Caco-2 (cell line): ENCODE results near the gene SLC9A4. TPM values are rescaled to one million over a fixed set of nuclear protein-coding genes. Genes with fewer than 3 reads are reported as not detected.

Experiments used
- BruUV-seq: library from RNA; stranded (reverse); fragments of 400-500 nt; replicated peaks from 2 replicates; lab custom pipeline; 2021; lab: Mats Ljungman, UMichigan
- CTCF ChIA-PET: fragments of 300-600 bp; sonication (Branson Sonifier 250); formaldehyde crosslinking; loops from one replicate; lab custom pipeline; 2022; ENCODE audit warnings: antibody characterized with exemption; lab: Charles Lee
- POLR2A ChIA-PET: fragments of 300-600 bp; sonication (Branson Sonifier 250); formaldehyde crosslinking; loops from one replicate; lab custom pipeline; 2022; ENCODE audit warnings: antibody characterized with exemption; lab: Charles Lee
- DNase-seq, 2 experiments: peaks; one replicate each; pipeline versions ENCODE4 v3.0.0 to v3.0.0-alpha.2; 2020 to 2022
- H3K27me3 ChIP-seq: replicated peaks from 2 replicates; pipeline ENCODE4 v1.6.0; 2011; ENCODE audit warnings: low read length; ENCODE audit not compliant: control insufficient read depth, insufficient read depth
- H3K36me3 ChIP-seq: 2 replicates; pipeline ENCODE4 v1.5.1; 2011; ENCODE audit warnings: low read length; ENCODE audit not compliant: control insufficient read depth, insufficient read depth
- H3K4me1 ChIP-seq: fragments of 250-450 bp; sonication (Bioruptor Pico); 2 replicates; pipeline ENCODE4 v1.5.1; 2020; ENCODE audit warnings: mild to moderate bottlenecking
- H3K4me3 ChIP-seq: 2 replicates; pipeline ENCODE4 v1.5.1; 2011; ENCODE audit warnings: low read depth, mild to moderate bottlenecking, control low read depth, low read length
- H3K9me3 ChIP-seq: fragments of 250-450 bp; sonication (Bioruptor Pico); 2 replicates; pipeline ENCODE4 v1.5.1; 2020; ENCODE audit warnings: mild to moderate bottlenecking, moderate library complexity
- H3K27ac Mint-ChIP-seq: one replicate; pipeline ENCODE4 v1.8.0; 2022; ENCODE audit warnings: mixed read lengths; ENCODE audit not compliant: unreplicated experiment
- H3K27me3 Mint-ChIP-seq: one replicate; pipeline ENCODE4 v1.8.0; 2022; ENCODE audit warnings: mixed read lengths; ENCODE audit not compliant: insufficient read depth, unreplicated experiment
- H3K36me3 Mint-ChIP-seq: one replicate; pipeline ENCODE4 v1.8.0; 2022; ENCODE audit warnings: mild to moderate bottlenecking, mixed read lengths; ENCODE audit not compliant: insufficient read depth, unreplicated experiment
- H3K4me1 Mint-ChIP-seq: one replicate; pipeline ENCODE4 v1.8.0; 2022; ENCODE audit warnings: low read depth, mixed read lengths; ENCODE audit not compliant: unreplicated experiment
- H3K4me3 Mint-ChIP-seq: one replicate; pipeline ENCODE4 v1.8.0; 2022; ENCODE audit warnings: mild to moderate bottlenecking, moderate library complexity, mixed read lengths; ENCODE audit not compliant: unreplicated experiment
- H3K9me3 Mint-ChIP-seq: one replicate; pipeline ENCODE4 v1.8.0; 2022; ENCODE audit warnings: mixed read lengths; ENCODE audit not compliant: unreplicated experiment
- intact Hi-C: fragments of 100-400 bp; cut with micrococcal nuclease; formaldehyde crosslinking; loops from one replicate; pipeline ENCODE4 v1.10.0; 2022; ENCODE audit not compliant: unreplicated experiment
- total RNA-seq: library from RNA; stranded (reverse); gene quantifications from 2 replicates; pipeline ENCODE4 v1.2.3, GENCODE V29; 2022
- TF ChIP-seq, protein P1 (sequence below), 2 experiments: fragments of 200-600 bp in 1 of 2; IDR thresholded peaks; 1 replicate in 1 of 2; 2 replicates in 1 of 2; pipeline versions ENCODE4 v1.5.1 to v1.8.0; 2011 to 2022; ENCODE audit warnings: antibody characterized with exemption in 1 of 2, control low read depth in 1 of 2, inconsistent platforms in 1 of 2, low read depth in 1 of 2, low read length in 1 of 2, mild to moderate bottlenecking in 1 of 2, moderate library complexity in 1 of 2; ENCODE audit not compliant: insufficient read depth in 1 of 2, severe bottlenecking in 1 of 2, unreplicated experiment in 1 of 2

SLC9A4 gene
- total RNA-seq, 1 experiment from 2014 or later, result 1.4 TPM

DNA sequence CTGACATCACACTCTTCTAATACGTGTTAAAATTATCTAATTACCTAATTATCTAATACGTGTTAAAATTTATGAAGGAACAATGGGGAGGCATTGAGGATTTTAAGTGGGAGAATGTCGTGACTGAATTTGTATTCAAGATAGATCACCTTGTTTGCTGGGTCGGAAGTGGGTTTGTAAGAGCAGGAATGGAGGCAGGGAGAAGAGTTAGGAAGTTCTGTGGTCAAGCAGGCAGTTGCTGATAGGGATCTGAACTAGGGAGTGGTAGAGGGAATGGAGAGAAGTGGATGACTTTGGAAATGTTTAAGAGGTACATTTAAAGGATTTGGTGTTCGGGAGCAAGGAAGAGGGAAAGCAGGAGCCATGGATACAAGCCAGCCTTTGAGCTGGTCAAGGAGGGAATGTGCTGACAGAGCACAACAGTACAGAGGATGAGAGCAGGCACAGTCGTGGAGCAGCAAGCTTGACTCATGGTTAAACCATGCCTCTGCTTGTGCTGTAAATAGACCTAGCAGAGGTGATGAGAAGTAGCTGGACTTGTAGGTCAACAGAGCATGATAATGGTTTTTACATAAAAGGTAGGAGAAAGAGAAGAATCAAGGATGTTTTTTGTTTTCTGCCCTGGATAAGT lies 33.8 kb upstream of the SLC9A4 start:
- H3K27ac Mint-ChIP-seq, result no peak overlapping the region
- Histone ChIP-seq H3K4me3 (no peak overlapping the region), H3K4me1 (no peaks in the 10 kb centered on the region), H3K36me3 (no peaks in the 10 kb centered on the region), H3K9me3 (no peaks in the 10 kb centered on the region), H3K27me3 (no peaks in the 10 kb centered on the region)
- POLR2A ChIA-PET, result no interaction called here
- H3K9me3 Mint-ChIP-seq, result no peaks in the 10 kb centered on the region
- CTCF ChIA-PET, result no interaction called here
- DNase-seq, result no peak
- no peaks in the 10 kb centered on the region for H3K4me1 Mint-ChIP-seq
- peaks cover 7% of the 10 kb centered on the region for H3K27me3 Mint-ChIP-seq
- intact Hi-C loops, result no loop called here
- H3K36me3 Mint-ChIP-seq, result no peaks in the 10 kb centered on the region
- H3K4me3 Mint-ChIP-seq, result no peak overlapping the region
- BruUV-seq, result no TSS peak
- TF ChIP-seq, protein P1, sequence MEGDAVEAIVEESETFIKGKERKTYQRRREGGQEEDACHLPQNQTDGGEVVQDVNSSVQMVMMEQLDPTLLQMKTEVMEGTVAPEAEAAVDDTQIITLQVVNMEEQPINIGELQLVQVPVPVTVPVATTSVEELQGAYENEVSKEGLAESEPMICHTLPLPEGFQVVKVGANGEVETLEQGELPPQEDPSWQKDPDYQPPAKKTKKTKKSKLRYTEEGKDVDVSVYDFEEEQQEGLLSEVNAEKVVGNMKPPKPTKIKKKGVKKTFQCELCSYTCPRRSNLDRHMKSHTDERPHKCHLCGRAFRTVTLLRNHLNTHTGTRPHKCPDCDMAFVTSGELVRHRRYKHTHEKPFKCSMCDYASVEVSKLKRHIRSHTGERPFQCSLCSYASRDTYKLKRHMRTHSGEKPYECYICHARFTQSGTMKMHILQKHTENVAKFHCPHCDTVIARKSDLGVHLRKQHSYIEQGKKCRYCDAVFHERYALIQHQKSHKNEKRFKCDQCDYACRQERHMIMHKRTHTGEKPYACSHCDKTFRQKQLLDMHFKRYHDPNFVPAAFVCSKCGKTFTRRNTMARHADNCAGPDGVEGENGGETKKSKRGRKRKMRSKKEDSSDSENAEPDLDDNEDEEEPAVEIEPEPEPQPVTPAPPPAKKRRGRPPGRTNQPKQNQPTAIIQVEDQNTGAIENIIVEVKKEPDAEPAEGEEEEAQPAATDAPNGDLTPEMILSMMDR (IDR thresholded peaks at IDR 0.05; ENCODE audit: insufficient read depth in 1 of 2, low read depth in 1 of 2, low read length in 1 of 2, severe bottlenecking in 1 of 2, unreplicated experiment in 1 of 2), result no peak

- Mint-ChIP-seq H3K4me1 (no peaks in the 10 kb centered on the region), H3K9me3 (no peaks in the 10 kb centered on the region), H3K27ac (no peak overlapping the region), H3K36me3 (no peaks in the 10 kb centered on the region), H3K4me3 (no peak overlapping the region), H3K27me3 (no peaks in the 10 kb centered on the region)
- no peaks in the 10 kb centered on the region for H3K36me3 ChIP-seq
- POLR2A ChIA-PET, result no interaction called here
- TF ChIP-seq, protein P1 (IDR thresholded peaks at IDR 0.05; ENCODE audit: insufficient read depth in 1 of 2, low read depth in 1 of 2, low read length in 1 of 2, severe bottlenecking in 1 of 2, unreplicated experiment in 1 of 2), result peak; percentile 66 to 69
- no peak overlapping the region for H3K4me3 ChIP-seq
- BruUV-seq, result no TSS peak
- H3K27me3 ChIP-seq, result no peaks in the 10 kb centered on the region; the same call in 1 of the 2 replicates
- peak in 1 of 2 experiments; percentile 42 for DNase-seq
- intact Hi-C loops, result loop anchor here (2.0 to 5.0 kb wide), 3 partner anchors 88 to 436 kb away; partner anchors contain the start of gene IL18R1
- no peaks in the 10 kb centered on the region for H3K4me1 ChIP-seq
- no peaks in the 10 kb centered on the region for H3K9me3 ChIP-seq
- CTCF ChIA-PET, result interaction anchor here (0.6 to 1.3 kb wide), 4 partner anchors 9 to 409 kb away, joined by 3 to 4 read pairs (median 4); no protein-coding TSS in a partner anchor
Observed at GRCh38 chr2:102442967-102443828, 29.8 kb upstream of the SLC9A4 start.

DNA sequence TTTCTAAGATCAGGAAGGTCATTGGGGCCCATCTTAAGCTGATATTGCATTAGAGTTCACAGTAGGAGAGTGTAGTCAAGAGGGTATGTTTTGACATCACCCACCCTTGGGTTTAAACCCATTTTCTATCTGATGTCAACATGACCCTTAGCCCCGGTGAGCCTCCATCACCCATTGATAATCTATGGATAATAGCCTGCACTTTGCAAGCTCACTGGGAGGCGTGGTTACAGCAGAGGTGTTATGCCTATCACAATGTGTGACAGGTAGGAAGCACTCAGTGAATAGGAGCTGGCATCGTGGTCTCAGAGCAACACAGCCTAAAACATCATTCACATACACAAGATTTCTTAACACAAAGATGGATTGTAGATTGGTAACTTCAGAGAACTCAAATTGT lies 28.8 kb upstream of the SLC9A4 start:
- no peaks in the 10 kb centered on the region for H3K36me3 Mint-ChIP-seq
- Histone ChIP-seq H3K36me3 (no peaks in the 10 kb centered on the region), H3K27me3 (no peaks in the 10 kb centered on the region; the same call in 1 of the 2 replicates), H3K9me3 (no peaks in the 10 kb centered on the region), H3K4me3 (no peak overlapping the region), H3K4me1 (no peaks in the 10 kb centered on the region)
- no TSS peak for BruUV-seq
- no peaks in the 10 kb centered on the region for H3K9me3 Mint-ChIP-seq
- DNase-seq, result no peak
- TF ChIP-seq, protein P1 (IDR thresholded peaks at IDR 0.05; ENCODE audit: insufficient read depth in 1 of 2, low read depth in 1 of 2, low read length in 1 of 2, severe bottlenecking in 1 of 2, unreplicated experiment in 1 of 2), result no peak
- no peaks in the 10 kb centered on the region for H3K27me3 Mint-ChIP-seq
- no peak overlapping the region for H3K27ac Mint-ChIP-seq
- H3K4me3 Mint-ChIP-seq, result no peak overlapping the region
- intact Hi-C loops, result loop anchor here (5.0 kb wide), 2 partner anchors 422 to 437 kb away; no protein-coding TSS in a partner anchor
- H3K4me1 Mint-ChIP-seq, result no peaks in the 10 kb centered on the region
- ChIA-PET POLR2A (no interaction called here), CTCF (interaction anchor here (1.0 kb wide), 1 partner anchor 204 kb away, joined by 3 read pairs; no protein-coding TSS in a partner anchor)
